Fibroblast of gingiva (primary cell): ENCODE measurements around the gene HSPB1.
A peak's percentile ranks its signal among the peaks of the same experiment; 100 is the strongest.
"Not testable (repeated sequence)": the region's sequence is repeated elsewhere in the genome, so short reads cannot be mapped to it uniquely, and the experiment has no call there.

Experiments used
- DNase-seq: peaks from one replicate; pipeline ENCODE4 v3.0.0-alpha.2; 2011; ENCODE audit warnings: low read depth

The HSPB1 gene

GRCh38 chr7:76302347-76303201, at the start of gene HSPB1:
Gene HSPB1 (plus strand): TSS chr7:76302673. CDS start chr7:76302713, 40 bp downstream.
- peak; percentile 91 for DNase-seq

- DNase-seq: no peak
Measured at GRCh38 chr7:76254781-76255180, 47.7 kb upstream of the HSPB1 start.

- DNase-seq: no peak
Measured at GRCh38 chr7:76257973-76258372, 44.5 kb upstream of the HSPB1 start.

- no peak for DNase-seq
Measured at GRCh38 chr7:76259124-76260093, 43.1 kb upstream of the HSPB1 start.

GRCh38 chr7:76260171-76260703, 42.2 kb upstream of the HSPB1 start:
- no peak for DNase-seq

- no peak for DNase-seq
Measured at GRCh38 chr7:76261329-76261728, 41.1 kb upstream of the HSPB1 start.

GRCh38 chr7:76261931-76262330, 40.5 kb upstream of the HSPB1 start:
- no peak for DNase-seq

- peak; percentile 45 for DNase-seq
Measured at GRCh38 chr7:76262683-76263402, 39.6 kb upstream of the HSPB1 start.

GRCh38 chr7:76265299-76265698, 37.2 kb upstream of the HSPB1 start:
- DNase-seq: no peak

- DNase-seq: no peak
Measured at GRCh38 chr7:76267107-76267893, 35.2 kb upstream of the HSPB1 start.

- DNase-seq: no peak
Measured at GRCh38 chr7:76267894-76268183, 34.6 kb upstream of the HSPB1 start.

- DNase-seq: no peak
Measured at GRCh38 chr7:76268376-76268775, 34.1 kb upstream of the HSPB1 start.

GRCh38 chr7:76269895-76270294, 32.6 kb upstream of the HSPB1 start:
- DNase-seq: no peak

- not testable (repeated sequence) for DNase-seq
Measured at GRCh38 chr7:76271384-76271783, 31.1 kb upstream of the HSPB1 start.

- DNase-seq: no peak
Measured at GRCh38 chr7:76272142-76272541, 30.3 kb upstream of the HSPB1 start.

GRCh38 chr7:76272851-76273497, 29.5 kb upstream of the HSPB1 start:
- DNase-seq: no peak

- no peak for DNase-seq
Measured at GRCh38 chr7:76273503-76273902, 29.0 kb upstream of the HSPB1 start.

- no peak for DNase-seq
Measured at GRCh38 chr7:76278540-76278939, 23.9 kb upstream of the HSPB1 start.

- no peak for DNase-seq
Measured at GRCh38 chr7:76280408-76280807, 22.1 kb upstream of the HSPB1 start.

GRCh38 chr7:76281006-76281705, 21.3 kb upstream of the HSPB1 start:
- DNase-seq: no peak
